HG03066 (cell line): Measurements from ENCODE around the gene CAMKMT.
"Not testable (repeated sequence)": the region's sequence is repeated elsewhere in the genome, so short reads cannot be mapped to it uniquely, and the experiment has no call there.

ENCODE experiments used
- ATAC-seq: cut with Tn5 transposase; IDR thresholded peaks from one replicate; pipeline ENCODE4 v1.9.1; 2021; ENCODE audit warnings: low read depth; ENCODE audit not compliant: unreplicated experiment

Gene CAMKMT

GRCh38 chr2:44358503-44358902 is 3.2 kb upstream of the CAMKMT start:
- ATAC-seq, result peak; percentile 33

GRCh38 chr2:44360749-44361329 is 908 bp upstream of the CAMKMT start:
- ATAC-seq, result no peak

GRCh38 chr2:44362207-44363015 is 664 bp downstream of the CAMKMT start:
- peak; percentile 32 for ATAC-seq

- ATAC-seq, result no peak
Observed at GRCh38 chr2:44364604-44365003, 2.9 kb downstream of the CAMKMT start.

GRCh38 chr2:44367591-44367990 is 5.8 kb downstream of the CAMKMT start:
- ATAC-seq, result no peak

GRCh38 chr2:44369392-44369791 is 7.6 kb downstream of the CAMKMT start:
- no peak for ATAC-seq

GRCh38 chr2:44371445-44371844 is 9.7 kb downstream of the CAMKMT start:
- no peak for ATAC-seq

GRCh38 chr2:44372246-44372645 is 10.5 kb downstream of the CAMKMT start:
- ATAC-seq, result no peak

GRCh38 chr2:44377486-44377885 is 15.7 kb downstream of the CAMKMT start:
- no peak for ATAC-seq

GRCh38 chr2:44385226-44385625 is 23.5 kb downstream of the CAMKMT start:
- not testable (repeated sequence) for ATAC-seq

GRCh38 chr2:44388877-44389276 is 27.1 kb downstream of the CAMKMT start:
- ATAC-seq, result no peak

- ATAC-seq, result no peak
Observed at GRCh38 chr2:44389895-44390294, 28.1 kb downstream of the CAMKMT start.

- no peak for ATAC-seq
Observed at GRCh38 chr2:44392338-44392943, 30.7 kb downstream of the CAMKMT start.

- ATAC-seq, result no peak
Observed at GRCh38 chr2:44397447-44398175, 35.9 kb downstream of the CAMKMT start.

- no peak for ATAC-seq
Observed at GRCh38 chr2:44398243-44398897, 36.6 kb downstream of the CAMKMT start.

GRCh38 chr2:44420725-44421124 is 59.0 kb downstream of the CAMKMT start:
- ATAC-seq, result no peak

GRCh38 chr2:44424211-44424610 is 62.5 kb downstream of the CAMKMT start:
- no peak for ATAC-seq

- no peak for ATAC-seq
Observed at GRCh38 chr2:44429034-44429433, 67.3 kb downstream of the CAMKMT start.

GRCh38 chr2:44430342-44430741 is 68.6 kb downstream of the CAMKMT start:
- ATAC-seq, result no peak

GRCh38 chr2:44433895-44434294 is 72.1 kb downstream of the CAMKMT start:
- ATAC-seq, result no peak

GRCh38 chr2:44441200-44441599 is 79.5 kb downstream of the CAMKMT start:
- ATAC-seq, result no peak
